IMR-90 (cell line): ENCODE data around the gene FBXW7. TPM values are rescaled to one million over a fixed set of nuclear protein-coding genes. Genes with fewer than 3 reads are reported as not detected.

Experiments used
- ATAC-seq: fragments of 200-7000 bp; cut with Tn5 transposase; 2 replicates; pipeline ENCODE4 v1.9.1; 2020; ENCODE audit warnings: low read depth, mild to moderate bottlenecking, moderate library complexity
- BruUV-seq: library from RNA; stranded (reverse); fragments of 400-500 nt; replicated peaks from 2 replicates; lab custom pipeline; 2021; lab: Mats Ljungman, UMichigan
- CTCF ChIA-PET: fragments of 300-600 bp; formaldehyde crosslinking; extraction: SDS; loops from one replicate; lab custom pipeline; 2021; ENCODE audit warnings: antibody characterized with exemption; lab: Yijun Ruan, JAX
- POLR2A ChIA-PET: fragments of 300-600 bp; sonication (Branson Sonifier 250); formaldehyde crosslinking; loops from one replicate; lab custom pipeline; 2022; ENCODE audit warnings: antibody characterized with exemption; ENCODE audit not compliant: unreplicated experiment; lab: Charles Lee
- DNase-seq: peaks from one replicate; pipeline ENCODE4 v3.0.0; 2013
- H2AFZ ChIP-seq: replicated peaks from 2 replicates; pipeline ENCODE3; 2013; ENCODE audit warnings: low read length, mild to moderate bottlenecking; ENCODE audit not compliant: poor library complexity
- H2AK5ac ChIP-seq: 2 replicates; pipeline ENCODE4 v1.6.1; 2013; ENCODE audit warnings: low read depth, low read length, inconsistent platforms
- H2AK9ac ChIP-seq: replicated peaks from 2 replicates; pipeline ENCODE3; 2013; ENCODE audit warnings: mild to moderate bottlenecking, low read depth, low read length, moderate library complexity; ENCODE audit not compliant: poor library complexity
- H2BK120ac ChIP-seq: 2 replicates; pipeline ENCODE4 v1.6.1; 2013; ENCODE audit warnings: low read depth, low read length, inconsistent platforms
- H2BK15ac ChIP-seq: 3 replicates; pipeline ENCODE4 v1.6.1; 2013; ENCODE audit warnings: low read depth, low read length, inconsistent platforms
- H2BK20ac ChIP-seq: 2 replicates; pipeline ENCODE4 v1.6.1; 2013; ENCODE audit warnings: low read depth, mild to moderate bottlenecking, inconsistent platforms, low read length, moderate library complexity
- H2BK5ac ChIP-seq: 2 replicates; pipeline ENCODE4 v1.6.1; 2013; ENCODE audit warnings: mild to moderate bottlenecking, low read depth, low read length, inconsistent platforms; ENCODE audit not compliant: poor library complexity, severe bottlenecking
- H3K14ac ChIP-seq: replicated peaks from 2 replicates; pipeline ENCODE4 v1.6.1; 2013; ENCODE audit warnings: low read depth, low read length, inconsistent platforms
- H3K18ac ChIP-seq: 2 replicates; pipeline ENCODE4 v1.6.1; 2013; ENCODE audit warnings: low read depth, low read length, control low read depth
- H3K23ac ChIP-seq: 2 replicates; pipeline ENCODE4 v1.6.1; 2013; ENCODE audit warnings: low read depth, low read length, inconsistent platforms
- H3K27ac ChIP-seq: 2 replicates; pipeline ENCODE4 v1.5.1; 2013; ENCODE audit warnings: mild to moderate bottlenecking, control low read depth, low read length; ENCODE audit not compliant: insufficient read depth
- H3K27me3 ChIP-seq: 2 replicates; pipeline ENCODE4 v1.6.1; 2013; ENCODE audit warnings: low read length; ENCODE audit not compliant: control insufficient read depth, insufficient read depth
- H3K36me3 ChIP-seq: 2 replicates; pipeline ENCODE4 v1.6.1; 2013; ENCODE audit warnings: low read length, mixed read lengths; ENCODE audit not compliant: control insufficient read depth, insufficient read depth
- H3K4ac ChIP-seq: 2 replicates; pipeline ENCODE4 v1.6.1; 2013; ENCODE audit warnings: low read depth, low read length, inconsistent platforms
- H3K4me1 ChIP-seq: 2 replicates; pipeline ENCODE4 v1.6.1; 2013; ENCODE audit warnings: low read length, mixed read lengths; ENCODE audit not compliant: control insufficient read depth, insufficient read depth
- H3K4me2 ChIP-seq: 2 replicates; pipeline ENCODE4 v1.6.1; 2013; ENCODE audit warnings: low read depth, mild to moderate bottlenecking, control low read depth, low read length, moderate library complexity
- H3K4me3 ChIP-seq: 2 replicates; pipeline ENCODE4 v1.5.1; 2013; ENCODE audit warnings: low read depth, mild to moderate bottlenecking, control low read depth, low read length, moderate library complexity; ENCODE audit not compliant: insufficient read depth
- H3K56ac ChIP-seq: 2 replicates; pipeline ENCODE4 v1.6.1; 2013; ENCODE audit warnings: low read length, inconsistent platforms; ENCODE audit not compliant: insufficient read depth; ENCODE audit errors: extremely low read depth
- H3K79me1 ChIP-seq, 2 experiments: 2 replicates each; pipeline ENCODE4 v1.6.1; 2013; ENCODE audit warnings: low read length in 2 of 2, inconsistent platforms in 1 of 2, low read depth in 1 of 2
- H3K9ac ChIP-seq: 2 replicates; pipeline ENCODE4 v1.6.1; 2013; ENCODE audit warnings: low read depth, low read length, control low read depth
- H3K9me1 ChIP-seq: 2 replicates; pipeline ENCODE4 v1.6.1; 2013; ENCODE audit warnings: low read length, inconsistent platforms; ENCODE audit not compliant: insufficient read depth
- H3K9me3 ChIP-seq: 2 replicates; pipeline ENCODE4 v1.6.1; 2013; ENCODE audit warnings: low read length; ENCODE audit not compliant: control insufficient read depth, insufficient read depth
- H4K20me1 ChIP-seq: 2 replicates; pipeline ENCODE4 v1.6.1; 2013; ENCODE audit warnings: low read length, inconsistent platforms; ENCODE audit not compliant: insufficient read depth
- H4K5ac ChIP-seq: 2 replicates; pipeline ENCODE4 v1.6.1; 2013; ENCODE audit warnings: mild to moderate bottlenecking, low read depth, low read length, control low read depth
- H4K8ac ChIP-seq, 2 experiments: 2 replicates each; pipeline ENCODE4 v1.6.1; 2013; ENCODE audit warnings: low read depth in 2 of 2, low read length in 2 of 2, control low read depth in 1 of 2, inconsistent platforms in 1 of 2
- H4K91ac ChIP-seq: 2 replicates; pipeline ENCODE4 v1.6.1; 2013; ENCODE audit warnings: low read depth, low read length, inconsistent platforms; ENCODE audit not compliant: insufficient read depth
- CEBPB ChIP-seq: IDR thresholded peaks from 2 replicates; pipeline ENCODE4 v1.6.1; 2012; ENCODE audit warnings: low read depth, low read length, improper control_type of control experiment
- POLR2A ChIP-seq: IDR thresholded peaks from 2 replicates; pipeline ENCODE4 v1.6.1; 2012; ENCODE audit warnings: mild to moderate bottlenecking, low read depth, low read length
- WGBS, 2 experiments: methylation state at CpG; one replicate each; pipeline versions ENCODE4 v1.1.5 to v1.1.7; 2013; ENCODE audit warnings: missing lambda C conversion rate in 2 of 2; ENCODE audit not compliant: insufficient read length in 1 of 2; ENCODE audit errors: extremely low coverage in 2 of 2; 5-methylcytosine and 5-hydroxymethylcytosine counted together
- dilution Hi-C: fragments of 300-500 bp; cut with HindIII; formaldehyde crosslinking; loops from one replicate; pipeline ENCODE4 v1.14.3; 2018; ENCODE audit warnings: low sequenced_read_pairs; ENCODE audit not compliant: unreplicated experiment
- in situ Hi-C: fragments of 300-500 bp; cut with MboI; formaldehyde crosslinking; loops from 3 replicates; pipeline ENCODE4 v1.14.3; 2019; ENCODE audit warnings: low sequenced_read_pairs, inconsistent platforms, mixed read lengths
- intact Hi-C: fragments of 100-400 bp; cut with micrococcal nuclease; formaldehyde crosslinking; loops from 2 replicates; pipeline ENCODE4 v1.10.0; 2022
- polyA plus RNA-seq, 3 experiments: library from polyadenylated mRNA; depleted of rRNA; stranded (reverse); fragments of >200 nt; gene quantifications; 2 replicates each; pipeline ENCODE4 v1.2.3, GENCODE V29; 2012; ENCODE audit warnings: low replicate concordance in 1 of 3
- total RNA-seq: library from RNA; depleted of rRNA; stranded (reverse); fragments of >200 nt; gene quantifications from 2 replicates; pipeline ENCODE4 v1.2.3, GENCODE V29; 2012

The FBXW7 gene
- total and polyA plus RNA-seq, 2 of the 4 experiments (the other 2 are of a cell fraction): 7.2 to 27.4 TPM

- no peak overlapping the region for H2AK9ac ChIP-seq
- no peak overlapping the region for H2AFZ ChIP-seq
- no peak overlapping the region for H2BK20ac ChIP-seq
- dilution Hi-C loops: no loop called here
- H2BK120ac ChIP-seq: no peak overlapping the region
- H3K27me3 ChIP-seq: peaks cover 17% of the 10 kb centered on the region
- no peaks in the 10 kb centered on the region for H3K9me1 ChIP-seq
- no peak overlapping the region for H4K91ac ChIP-seq
- no peaks in the 10 kb centered on the region for H3K4me1 ChIP-seq
- H3K4me2 ChIP-seq: no peak overlapping the region
- no peak overlapping the region for H3K18ac ChIP-seq
- ChIA-PET CTCF (no interaction called here), POLR2A (no interaction called here)
- intact Hi-C loops: no loop called here
- no peak for TF ChIP-seq POLR2A
- peak; percentile 69 for TF ChIP-seq CEBPB
- in situ Hi-C loops: no loop called here
- no peak overlapping the region for H4K5ac ChIP-seq
- H2AK5ac ChIP-seq: no peak overlapping the region
- H4K8ac ChIP-seq: no peak overlapping the region
- no peak overlapping the region for H3K23ac ChIP-seq
- H3K27ac ChIP-seq: no peak overlapping the region
- H2BK5ac ChIP-seq: no peak overlapping the region
- H3K36me3 ChIP-seq: no peaks in the 10 kb centered on the region
- no CpG with 5 or more reads among the region's 6 CpGs for WGBS, 2 experiments
- no peak overlapping the region for H3K56ac ChIP-seq
- no peaks in the 10 kb centered on the region for H3K79me1 ChIP-seq
- no TSS peak for BruUV-seq
- no peak for DNase-seq
- ATAC-seq: no peak
- H3K4ac ChIP-seq: no peak overlapping the region
- no peak overlapping the region for H3K9ac ChIP-seq
- no peak overlapping the region for H3K14ac ChIP-seq
- no peak overlapping the region for H3K4me3 ChIP-seq
- H4K20me1 ChIP-seq: no peaks in the 10 kb centered on the region
- no peaks in the 10 kb centered on the region for H3K9me3 ChIP-seq
- no peak overlapping the region for H2BK15ac ChIP-seq
These were observed 234.5 kb downstream of the FBXW7 start for GRCh38 chr4:152301381-152301780.
